HG02884 (cell line): Measurements from ENCODE around the gene AMT.
A peak's percentile ranks its signal among the peaks of the same experiment; 100 is the strongest.
"Not testable (repeated sequence)": the region's sequence is repeated elsewhere in the genome, so short reads cannot be mapped to it uniquely, and the experiment has no call there.

Source experiments
- ATAC-seq: cut with Tn5 transposase; IDR thresholded peaks from one replicate; pipeline ENCODE4 v1.9.1; 2021; ENCODE audit warnings: mild to moderate bottlenecking, moderate library complexity; ENCODE audit not compliant: unreplicated experiment

AMT gene

GRCh38 chr3:49424816-49425215, 2.5 kb upstream of the AMT start:
- no peak for ATAC-seq

- no peak for ATAC-seq
Measured at GRCh38 chr3:49421890-49422378, 339 bp downstream of the AMT start.

GRCh38 chr3:49417516-49418120, 4.7 kb downstream of the AMT start:
- no peak for ATAC-seq

GRCh38 chr3:49416867-49417266, 5.4 kb downstream of the AMT start:
- ATAC-seq: no peak

GRCh38 chr3:49415931-49416601, 6.2 kb downstream of the AMT start:
- ATAC-seq: no peak

- no peak for ATAC-seq
Measured at GRCh38 chr3:49414753-49415152, 7.5 kb downstream of the AMT start.

GRCh38 chr3:49413338-49413734, 8.9 kb downstream of the AMT start:
- ATAC-seq: no peak

GRCh38 chr3:49412632-49413337, 9.5 kb downstream of the AMT start:
- no peak for ATAC-seq

- ATAC-seq: peak; percentile 87
Measured at GRCh38 chr3:49411968-49412631, 10.2 kb downstream of the AMT start, which contains the start of the genes RHOA and TCTA. RHOA (minus strand) TSS chr3:49411976; CDS start chr3:49375589, 36,387 bp downstream. TCTA (plus strand) TSS chr3:49412423; CDS start chr3:49412427, 4 bp downstream.

- ATAC-seq: peak; percentile 13
Measured at GRCh38 chr3:49411535-49411967, 10.7 kb downstream of the AMT start.

GRCh38 chr3:49410846-49411534, 11.3 kb downstream of the AMT start:
- no peak for ATAC-seq

- no peak for ATAC-seq
Measured at GRCh38 chr3:49410066-49410845, 12.0 kb downstream of the AMT start.

- ATAC-seq: no peak
Measured at GRCh38 chr3:49406571-49407565, 15.4 kb downstream of the AMT start.

- ATAC-seq: not testable (repeated sequence)
Measured at GRCh38 chr3:49405570-49405969, 16.7 kb downstream of the AMT start.

GRCh38 chr3:49403891-49404290, 18.4 kb downstream of the AMT start:
- ATAC-seq: no peak

GRCh38 chr3:49401766-49402165, 20.5 kb downstream of the AMT start:
- no peak for ATAC-seq

- no peak for ATAC-seq
Measured at GRCh38 chr3:49399461-49399860, 22.8 kb downstream of the AMT start.

- ATAC-seq: no peak
Measured at GRCh38 chr3:49397470-49397869, 24.8 kb downstream of the AMT start.

- ATAC-seq: not testable (repeated sequence)
Measured at GRCh38 chr3:49391310-49391709, 31.0 kb downstream of the AMT start.
